Transverse colon (tissue), 3 donors: ENCODE data around the gene CDSN.

Experiments
- POLR2A ChIP-seq: fragments of 450-650 bp; IDR thresholded peaks from one replicate; pipeline ENCODE4 v1.6.1; 2016; ENCODE audit warnings: antibody characterized with exemption, mild to moderate bottlenecking, moderate library complexity
- TF ChIP-seq, protein P1 (sequence below), 5 experiments: fragments of 200-600 bp in 3 of 5; fragments of 450-650 bp in 2 of 5; sonication (generic) in 3 of 5; IDR thresholded peaks; 1 replicate in 2 of 5; 2 replicates in 3 of 5; pipeline ENCODE4 v1.5.1; 2016 to 2017; ENCODE audit warnings: antibody characterized with exemption in 5 of 5, inconsistent platforms in 3 of 5, mild to moderate bottlenecking in 2 of 5, moderate library complexity in 1 of 5

GRCh38 chr6:31130751-31131150 lies 10.5 kb upstream of the CDSN start:
- TF ChIP-seq POLR2A = no peak
- TF ChIP-seq, protein P1, sequence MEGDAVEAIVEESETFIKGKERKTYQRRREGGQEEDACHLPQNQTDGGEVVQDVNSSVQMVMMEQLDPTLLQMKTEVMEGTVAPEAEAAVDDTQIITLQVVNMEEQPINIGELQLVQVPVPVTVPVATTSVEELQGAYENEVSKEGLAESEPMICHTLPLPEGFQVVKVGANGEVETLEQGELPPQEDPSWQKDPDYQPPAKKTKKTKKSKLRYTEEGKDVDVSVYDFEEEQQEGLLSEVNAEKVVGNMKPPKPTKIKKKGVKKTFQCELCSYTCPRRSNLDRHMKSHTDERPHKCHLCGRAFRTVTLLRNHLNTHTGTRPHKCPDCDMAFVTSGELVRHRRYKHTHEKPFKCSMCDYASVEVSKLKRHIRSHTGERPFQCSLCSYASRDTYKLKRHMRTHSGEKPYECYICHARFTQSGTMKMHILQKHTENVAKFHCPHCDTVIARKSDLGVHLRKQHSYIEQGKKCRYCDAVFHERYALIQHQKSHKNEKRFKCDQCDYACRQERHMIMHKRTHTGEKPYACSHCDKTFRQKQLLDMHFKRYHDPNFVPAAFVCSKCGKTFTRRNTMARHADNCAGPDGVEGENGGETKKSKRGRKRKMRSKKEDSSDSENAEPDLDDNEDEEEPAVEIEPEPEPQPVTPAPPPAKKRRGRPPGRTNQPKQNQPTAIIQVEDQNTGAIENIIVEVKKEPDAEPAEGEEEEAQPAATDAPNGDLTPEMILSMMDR (IDR thresholded peaks at IDR 0.05) = no peak
